Progenitor cell of endocrine pancreas (in vitro differentiated cells): ENCODE data around the gene BICC1. TPM values are rescaled to one million over a fixed set of nuclear protein-coding genes. Genes with fewer than 3 reads are reported as not detected.
A peak's percentile ranks its signal among the peaks of the same experiment; 100 is the strongest.
"Not testable (repeated sequence)": the region's sequence is repeated elsewhere in the genome, so short reads cannot be mapped to it uniquely, and the experiment has no call there.

Experiments
- DNase-seq: peaks from one replicate; pipeline ENCODE4 v3.0.0; 2021; ENCODE audit warnings: low spot score; ENCODE audit not compliant: unreplicated experiment
- H3K27ac Mint-ChIP-seq: 2 replicates; pipeline ENCODE4 v1.8.0; 2021; ENCODE audit warnings: mild to moderate bottlenecking, moderate library complexity, mixed read lengths
- H3K27me3 Mint-ChIP-seq: 2 replicates; pipeline ENCODE4 v1.8.0; 2021; ENCODE audit warnings: mixed read lengths
- H3K36me3 Mint-ChIP-seq: 2 replicates; pipeline ENCODE4 v1.8.0; 2022; ENCODE audit warnings: mixed read lengths; ENCODE audit not compliant: insufficient read depth
- H3K4me1 Mint-ChIP-seq: 2 replicates; pipeline ENCODE4 v1.8.0; 2021; ENCODE audit warnings: low read depth, mixed read lengths
- H3K4me3 Mint-ChIP-seq: 2 replicates; pipeline ENCODE4 v1.8.0; 2021; ENCODE audit warnings: low read depth, mild to moderate bottlenecking, moderate library complexity, mixed read lengths
- H3K9me3 Mint-ChIP-seq: 2 replicates; pipeline ENCODE4 v1.8.0; 2021; ENCODE audit warnings: low read depth, mixed read lengths
- total RNA-seq: library from RNA; stranded (reverse); gene quantifications from 2 replicates; pipeline ENCODE4 v1.2.1, GENCODE V29; 2021
- TF ChIP-seq, protein P1 (sequence below): fragments of 200-600 bp; sonication (generic); IDR thresholded peaks from one replicate; pipeline ENCODE4 v1.5.0; 2021; ENCODE audit warnings: antibody characterized with exemption, mild to moderate bottlenecking; ENCODE audit not compliant: unreplicated experiment

The BICC1 gene
- total RNA-seq, 1 donor from 2014 or later: 4.9 TPM

GRCh38 chr10:58587676-58588075 lies 75.0 kb downstream of the BICC1 start:
- no peak overlapping the region for H3K27ac Mint-ChIP-seq
- H3K4me3 Mint-ChIP-seq: no peak overlapping the region
- peaks cover 2% of the 10 kb centered on the region for H3K27me3 Mint-ChIP-seq
- DNase-seq: no peak
- H3K4me1 Mint-ChIP-seq: peaks cover 11% of the 10 kb centered on the region
- peaks cover 7% of the 10 kb centered on the region for H3K9me3 Mint-ChIP-seq
- TF ChIP-seq, protein P1, sequence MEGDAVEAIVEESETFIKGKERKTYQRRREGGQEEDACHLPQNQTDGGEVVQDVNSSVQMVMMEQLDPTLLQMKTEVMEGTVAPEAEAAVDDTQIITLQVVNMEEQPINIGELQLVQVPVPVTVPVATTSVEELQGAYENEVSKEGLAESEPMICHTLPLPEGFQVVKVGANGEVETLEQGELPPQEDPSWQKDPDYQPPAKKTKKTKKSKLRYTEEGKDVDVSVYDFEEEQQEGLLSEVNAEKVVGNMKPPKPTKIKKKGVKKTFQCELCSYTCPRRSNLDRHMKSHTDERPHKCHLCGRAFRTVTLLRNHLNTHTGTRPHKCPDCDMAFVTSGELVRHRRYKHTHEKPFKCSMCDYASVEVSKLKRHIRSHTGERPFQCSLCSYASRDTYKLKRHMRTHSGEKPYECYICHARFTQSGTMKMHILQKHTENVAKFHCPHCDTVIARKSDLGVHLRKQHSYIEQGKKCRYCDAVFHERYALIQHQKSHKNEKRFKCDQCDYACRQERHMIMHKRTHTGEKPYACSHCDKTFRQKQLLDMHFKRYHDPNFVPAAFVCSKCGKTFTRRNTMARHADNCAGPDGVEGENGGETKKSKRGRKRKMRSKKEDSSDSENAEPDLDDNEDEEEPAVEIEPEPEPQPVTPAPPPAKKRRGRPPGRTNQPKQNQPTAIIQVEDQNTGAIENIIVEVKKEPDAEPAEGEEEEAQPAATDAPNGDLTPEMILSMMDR: no peak
- H3K36me3 Mint-ChIP-seq: peaks cover 1% of the 10 kb centered on the region

DNA sequence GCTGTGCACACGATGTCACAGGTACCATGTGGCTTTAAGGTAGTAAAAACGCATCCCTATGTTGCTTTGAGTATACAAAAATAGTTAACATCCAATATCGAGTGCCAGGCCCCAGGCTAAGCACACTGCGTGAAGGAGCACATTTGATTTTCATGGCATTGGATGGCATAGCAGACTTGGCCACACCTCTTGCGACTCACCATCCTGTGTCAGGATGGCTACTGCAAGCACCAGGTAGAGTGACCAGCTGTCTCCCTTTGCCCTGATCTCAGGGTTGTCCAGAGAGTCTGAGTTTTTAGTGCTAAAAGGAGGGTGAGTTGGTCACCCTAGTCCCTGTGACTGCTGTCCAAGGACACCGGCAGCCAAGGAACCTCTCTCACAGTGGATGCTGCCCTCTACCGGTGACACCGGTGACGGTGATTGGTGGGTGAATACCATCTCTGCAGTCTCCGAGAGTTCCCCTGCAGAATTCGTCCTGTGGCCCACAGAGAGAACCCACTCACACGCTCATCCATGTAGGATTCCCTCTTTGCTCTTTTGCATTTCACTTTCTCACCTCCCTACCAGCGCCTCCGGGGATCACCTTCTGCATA lies 76.1 kb downstream of the BICC1 start:
- TF ChIP-seq, protein P1: peak; percentile 35
- H3K4me1 Mint-ChIP-seq: peaks cover 11% of the 10 kb centered on the region
- no peak overlapping the region for H3K27ac Mint-ChIP-seq
- peak; percentile 13 for DNase-seq
- no peaks in the 10 kb centered on the region for H3K36me3 Mint-ChIP-seq
- H3K9me3 Mint-ChIP-seq: no peaks in the 10 kb centered on the region
- peaks cover 2% of the 10 kb centered on the region for H3K27me3 Mint-ChIP-seq
- H3K4me3 Mint-ChIP-seq: no peak overlapping the region

- Mint-ChIP-seq H3K4me3 (no peak overlapping the region), H3K27ac (no peak overlapping the region), H3K4me1 (peaks cover 11% of the 10 kb centered on the region), H3K27me3 (peaks cover 2% of the 10 kb centered on the region), H3K36me3 (no peaks in the 10 kb centered on the region), H3K9me3 (peaks cover 2% of the 10 kb centered on the region)
- TF ChIP-seq, protein P1: no peak
- no peak for DNase-seq
These were observed 77.6 kb downstream of the BICC1 start for GRCh38 chr10:58590152-58590840.

DNA sequence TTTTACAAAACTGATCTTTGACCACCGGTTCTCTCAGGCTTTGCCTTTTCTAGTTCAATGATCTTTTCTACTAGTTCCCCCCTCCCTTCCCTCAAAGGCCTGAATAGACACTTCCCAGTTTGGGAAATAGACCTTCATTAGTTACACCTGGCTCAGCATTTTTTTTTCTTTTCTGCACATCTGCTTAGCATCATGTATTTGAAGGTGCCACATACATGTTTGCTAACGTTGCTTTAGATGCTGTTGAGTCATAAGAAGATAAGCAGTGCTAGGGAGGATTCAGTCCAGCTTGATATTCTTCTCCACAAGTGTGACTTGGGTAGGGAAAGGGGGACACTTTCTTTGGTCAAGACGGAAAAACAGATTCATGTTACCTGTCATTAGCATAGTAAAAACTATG lies 78.3 kb downstream of the BICC1 start:
- H3K4me3 Mint-ChIP-seq: no peak overlapping the region
- TF ChIP-seq, protein P1: no peak
- DNase-seq: no peak
- H3K9me3 Mint-ChIP-seq: peaks cover 6% of the 10 kb centered on the region
- H3K36me3 Mint-ChIP-seq: no peaks in the 10 kb centered on the region
- peaks cover 11% of the 10 kb centered on the region for H3K4me1 Mint-ChIP-seq
- no peak overlapping the region for H3K27ac Mint-ChIP-seq
- H3K27me3 Mint-ChIP-seq: peaks cover 2% of the 10 kb centered on the region

GRCh38 chr10:58593008-58593407 lies 80.3 kb downstream of the BICC1 start:
- TF ChIP-seq, protein P1: no peak
- H3K27me3 Mint-ChIP-seq: peaks cover 2% of the 10 kb centered on the region

GRCh38 chr10:58597211-58597610 lies 84.5 kb downstream of the BICC1 start:
- H3K4me3 Mint-ChIP-seq, H3K27me3 Mint-ChIP-seq, H3K36me3 Mint-ChIP-seq, H3K4me1 Mint-ChIP-seq, DNase-seq, H3K27ac Mint-ChIP-seq: not testable (repeated sequence)
- peaks cover 25% of the 10 kb centered on the region for H3K9me3 Mint-ChIP-seq

More at GRCh38 chr10:58593008-58593407, 80.3 kb downstream of the BICC1 start:
- H3K9me3 Mint-ChIP-seq: peaks cover 21% of the 10 kb centered on the region
- H3K4me3 Mint-ChIP-seq: no peak overlapping the region
- no peak overlapping the region for H3K27ac Mint-ChIP-seq
- DNase-seq: no peak
- H3K4me1 Mint-ChIP-seq: no peaks in the 10 kb centered on the region
- H3K36me3 Mint-ChIP-seq: peaks cover 5% of the 10 kb centered on the region
